ENCODE measurements around the gene CHST12. TPM values are rescaled to one million over a fixed set of nuclear protein-coding genes. Genes with fewer than 3 reads are reported as not detected.

Gene CHST12
- total RNA-seq, 1 experiment from 2014 or later = 0.82 TPM

DNA sequence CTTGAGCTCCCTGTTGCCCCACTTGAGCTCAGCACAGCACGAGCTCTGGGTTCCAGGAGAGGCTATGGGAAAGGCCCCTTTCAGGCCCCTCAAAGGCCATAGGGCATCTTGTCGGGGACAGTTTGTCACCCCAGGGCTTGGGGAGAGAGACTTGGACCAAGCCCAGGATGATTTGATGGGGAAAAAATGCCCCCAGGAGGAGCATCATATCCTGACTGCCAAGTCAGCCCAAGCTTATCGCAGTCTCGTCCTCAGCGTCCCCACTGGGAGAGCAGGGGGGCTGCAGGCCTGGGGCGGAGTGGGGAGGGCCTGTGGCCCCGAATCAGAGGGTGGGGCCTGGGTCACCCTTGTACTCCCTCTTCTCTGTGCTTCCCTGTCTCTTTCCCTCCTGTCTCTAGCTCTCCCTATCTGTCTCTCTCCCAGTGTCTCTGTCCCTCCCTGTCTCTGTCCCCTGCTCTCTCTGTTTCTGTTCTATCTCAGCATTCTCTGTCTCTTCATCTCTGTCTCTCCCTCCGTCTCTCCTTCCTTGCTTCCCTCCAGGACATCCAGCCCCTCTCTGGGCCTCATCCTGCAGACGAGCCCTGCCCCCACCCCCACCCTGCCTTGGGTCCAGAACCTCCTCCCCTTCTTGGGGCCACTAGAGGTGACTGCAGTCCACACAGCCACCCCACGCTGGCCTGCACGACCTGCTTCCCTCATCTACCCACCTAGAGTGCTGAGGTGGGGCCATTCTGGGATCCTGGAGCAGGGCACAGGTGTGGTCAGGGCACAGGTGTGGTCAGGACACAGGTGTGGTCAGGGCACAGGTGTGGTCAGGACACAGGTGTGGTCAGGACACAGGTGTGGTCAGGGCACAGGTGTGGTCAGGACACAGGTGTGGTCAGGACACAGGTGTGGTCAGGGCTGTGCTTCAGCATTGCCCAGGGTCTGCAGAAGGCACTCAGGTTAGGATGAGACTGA, 90.1 kb downstream of the CHST12 start:
- H3K27me3 ChIP-seq (ENCODE audit: low read length) = no peaks in the 10 kb centered on the region
- H3K4me2 ChIP-seq (ENCODE audit: low read depth, low read length, poor library complexity, severe bottlenecking) = no peak overlapping the region
- no peak overlapping the region for H3K4me3 ChIP-seq (ENCODE audit: low read length)
- H3K9ac ChIP-seq (ENCODE audit: low read length) = no peak overlapping the region
- H3K36me3 ChIP-seq (ENCODE audit: insufficient read depth, low read length) = no peaks in the 10 kb centered on the region
- H4K20me1 ChIP-seq (ENCODE audit: insufficient read depth, low read depth, low read length) = no peaks in the 10 kb centered on the region
- H3K79me2 ChIP-seq (ENCODE audit: low read length) = no peaks in the 10 kb centered on the region
- no peaks in the 10 kb centered on the region for H3K9me3 ChIP-seq (ENCODE audit: low read length)
- DNase-seq = no peak
- H3K4me1 ChIP-seq (ENCODE audit: low read length) = no peaks in the 10 kb centered on the region
- H3K27ac ChIP-seq (ENCODE audit: low read length) = no peak overlapping the region
- H2AFZ ChIP-seq (ENCODE audit: low read length) = no peak overlapping the region
- no peaks in the 10 kb centered on the region for H3K9me2 ChIP-seq (replicated peaks; ENCODE audit: insufficient read depth, low read length)

DNA sequence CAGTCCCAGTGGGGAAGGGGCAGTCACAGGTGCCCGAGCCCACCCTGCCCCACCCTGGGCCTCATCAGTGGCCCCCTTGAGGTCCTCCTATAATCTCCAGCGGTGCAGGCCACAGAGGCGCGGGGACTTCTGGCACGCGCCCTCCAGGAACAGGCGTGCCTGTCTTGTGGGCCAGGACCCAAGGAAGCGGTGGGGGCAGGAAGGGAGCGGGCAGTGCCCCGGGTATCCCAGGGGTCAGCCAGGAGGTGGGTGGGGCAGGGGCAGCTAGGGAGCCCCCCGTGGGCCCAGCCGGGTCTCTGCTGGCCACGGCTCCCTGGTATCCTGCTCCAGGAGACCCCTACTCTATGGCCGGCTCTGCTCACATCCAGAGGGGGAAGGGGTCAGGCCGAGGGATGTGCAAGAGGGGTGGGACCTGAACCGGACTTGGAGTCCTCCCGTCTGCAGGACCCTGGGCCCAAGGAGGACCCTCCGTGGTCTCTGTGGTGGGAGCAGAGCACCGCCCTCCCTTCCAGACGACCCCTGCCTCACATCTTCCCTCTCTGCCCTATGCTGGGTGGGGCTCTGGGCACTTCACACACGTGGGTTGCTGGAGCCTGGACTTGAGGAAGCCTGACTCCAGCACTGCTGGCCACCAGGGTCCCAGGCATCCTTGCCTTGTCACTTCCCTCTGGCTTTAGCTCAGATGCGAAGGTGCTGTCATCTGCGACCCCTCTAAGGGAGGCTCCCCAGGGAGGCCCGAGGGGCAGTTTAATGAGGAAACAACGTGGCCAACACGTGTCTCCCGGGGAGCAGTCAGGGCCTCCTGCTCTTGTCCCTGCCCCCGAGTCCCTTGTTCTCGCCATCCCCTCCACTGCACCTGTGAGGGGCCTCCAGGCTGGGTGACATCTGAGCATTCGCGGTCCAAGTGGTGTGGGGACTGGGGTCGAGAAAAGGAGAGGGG, 91.0 kb downstream of the CHST12 start:
- Histone ChIP-seq H3K9ac (ENCODE audit: low read length) (no peak overlapping the region), H3K4me1 (ENCODE audit: low read length) (no peaks in the 10 kb centered on the region), H3K9me3 (ENCODE audit: low read length) (no peaks in the 10 kb centered on the region), H3K4me2 (ENCODE audit: low read depth, low read length, poor library complexity, severe bottlenecking) (no peak overlapping the region), H3K27ac (ENCODE audit: low read length) (no peak overlapping the region), H2AFZ (ENCODE audit: low read length) (no peak overlapping the region), H3K9me2 (replicated peaks; ENCODE audit: insufficient read depth, low read length) (no peaks in the 10 kb centered on the region), H3K79me2 (ENCODE audit: low read length) (no peaks in the 10 kb centered on the region), H3K4me3 (ENCODE audit: low read length) (no peak overlapping the region), H3K27me3 (ENCODE audit: low read length) (no peaks in the 10 kb centered on the region), H3K36me3 (ENCODE audit: insufficient read depth, low read length) (no peaks in the 10 kb centered on the region), H4K20me1 (ENCODE audit: insufficient read depth, low read depth, low read length) (no peaks in the 10 kb centered on the region)
- DNase-seq = no peak

DNA sequence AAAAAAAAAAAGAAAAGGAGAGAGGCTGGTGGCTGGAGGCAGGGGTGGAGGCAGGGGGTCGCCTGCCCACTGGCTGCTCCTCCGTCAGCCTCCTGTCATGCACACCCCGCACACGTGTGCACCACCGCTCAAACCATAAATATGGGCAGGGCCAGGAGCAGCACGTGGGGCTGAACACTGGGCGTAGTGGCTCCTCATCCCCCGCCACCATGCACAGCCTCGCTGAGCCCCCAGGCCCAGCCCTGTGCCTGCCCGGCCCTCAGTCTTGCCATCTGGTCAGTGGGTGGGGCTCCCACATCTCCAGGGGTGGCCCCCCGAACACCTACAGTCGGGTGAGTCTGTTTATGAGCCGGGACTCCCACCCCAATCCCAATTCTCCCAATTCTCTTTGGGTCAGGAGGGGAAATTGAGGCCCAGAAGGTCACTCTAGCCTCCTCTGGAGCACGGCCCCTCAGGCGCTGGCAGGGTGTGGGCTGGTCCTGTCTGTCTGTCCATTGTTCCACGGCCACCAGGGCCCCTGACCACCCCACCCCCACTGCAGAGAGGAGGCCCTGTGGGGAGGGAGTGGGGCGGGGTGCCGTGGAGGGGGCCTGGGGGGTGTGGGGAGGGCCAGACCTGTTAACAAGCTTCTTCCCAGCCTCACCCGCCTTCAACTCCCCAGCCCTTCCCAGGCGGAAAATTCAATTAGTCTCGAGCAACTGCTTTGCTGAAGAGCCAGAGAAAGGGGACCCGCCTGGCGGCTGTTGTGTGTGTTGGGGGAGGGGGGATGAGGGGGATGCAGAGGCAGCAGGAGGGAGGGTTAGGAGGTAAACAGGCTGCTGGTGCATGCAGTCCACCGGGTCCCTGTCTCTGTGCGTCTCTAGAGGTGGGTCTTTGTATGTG, 92.2 kb downstream of the CHST12 start:
- Histone ChIP-seq H4K20me1 (ENCODE audit: insufficient read depth, low read depth, low read length) (no peaks in the 10 kb centered on the region), H3K27ac (ENCODE audit: low read length) (no peak overlapping the region), H3K27me3 (ENCODE audit: low read length) (no peaks in the 10 kb centered on the region), H3K9me2 (replicated peaks; ENCODE audit: insufficient read depth, low read length) (no peaks in the 10 kb centered on the region), H3K4me2 (ENCODE audit: low read depth, low read length, poor library complexity, severe bottlenecking) (no peak overlapping the region), H3K4me1 (ENCODE audit: low read length) (no peaks in the 10 kb centered on the region), H3K4me3 (ENCODE audit: low read length) (no peak overlapping the region), H3K9ac (ENCODE audit: low read length) (no peak overlapping the region), H3K36me3 (ENCODE audit: insufficient read depth, low read length) (no peaks in the 10 kb centered on the region), H3K79me2 (ENCODE audit: low read length) (no peaks in the 10 kb centered on the region), H2AFZ (ENCODE audit: low read length) (no peak overlapping the region), H3K9me3 (ENCODE audit: low read length) (no peaks in the 10 kb centered on the region)
- no peak for DNase-seq

DNA sequence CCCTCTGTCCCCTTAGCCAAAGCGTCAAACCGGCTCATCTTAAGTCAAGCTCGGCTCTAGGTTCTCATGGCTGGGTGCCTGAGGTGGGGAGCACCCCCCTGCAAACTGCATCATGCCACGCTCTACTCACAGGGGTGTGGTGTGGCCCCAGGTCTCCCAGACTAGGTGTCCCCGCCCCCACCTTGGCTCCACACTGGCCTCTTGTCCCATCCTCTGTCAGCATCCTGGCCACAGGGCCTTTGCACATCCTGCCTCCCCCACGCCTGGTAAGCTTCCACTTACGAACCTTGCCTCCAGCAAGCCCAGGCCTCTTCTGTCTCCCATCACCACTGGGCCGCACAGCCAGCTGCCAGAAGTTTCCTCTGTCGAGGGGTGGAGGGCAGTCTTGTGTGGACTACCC, 93.0 kb downstream of the CHST12 start:
- Histone ChIP-seq H3K4me3 (ENCODE audit: low read length) (no peak overlapping the region), H3K36me3 (ENCODE audit: insufficient read depth, low read length) (no peaks in the 10 kb centered on the region), H2AFZ (ENCODE audit: low read length) (no peak overlapping the region), H3K9me2 (replicated peaks; ENCODE audit: insufficient read depth, low read length) (no peaks in the 10 kb centered on the region), H3K27me3 (ENCODE audit: low read length) (no peaks in the 10 kb centered on the region), H3K27ac (ENCODE audit: low read length) (no peak overlapping the region), H3K4me2 (ENCODE audit: low read depth, low read length, poor library complexity, severe bottlenecking) (no peak overlapping the region), H3K4me1 (ENCODE audit: low read length) (no peaks in the 10 kb centered on the region), H3K9me3 (ENCODE audit: low read length) (no peaks in the 10 kb centered on the region), H4K20me1 (ENCODE audit: insufficient read depth, low read depth, low read length) (no peaks in the 10 kb centered on the region), H3K9ac (ENCODE audit: low read length) (no peak overlapping the region), H3K79me2 (ENCODE audit: low read length) (no peaks in the 10 kb centered on the region)
- DNase-seq = no peak

DNA sequence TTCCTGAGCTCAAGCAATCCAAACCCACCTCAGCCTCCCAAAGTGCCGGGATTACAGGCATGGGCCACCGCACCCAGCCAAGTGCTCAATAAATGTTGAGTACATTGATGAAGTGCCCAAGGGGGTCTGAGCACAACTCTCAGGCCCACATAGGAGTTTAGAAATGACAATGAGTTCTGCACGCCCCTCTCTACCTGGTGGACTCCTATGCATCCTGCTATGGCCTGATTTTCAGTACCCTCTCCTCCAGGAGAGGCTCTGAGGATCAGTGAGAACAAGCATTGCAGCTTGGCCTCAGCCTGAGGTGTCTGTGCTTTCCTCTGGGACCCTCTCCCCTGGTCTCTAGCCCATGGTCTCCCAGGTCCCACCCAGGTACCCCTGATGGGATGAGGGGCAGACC, 93.7 kb downstream of the CHST12 start:
- H3K27ac ChIP-seq (ENCODE audit: low read length) = no peak overlapping the region
- DNase-seq = no peak
- H4K20me1 ChIP-seq (ENCODE audit: insufficient read depth, low read depth, low read length) = no peaks in the 10 kb centered on the region
- no peak overlapping the region for H2AFZ ChIP-seq (ENCODE audit: low read length)
- H3K9ac ChIP-seq (ENCODE audit: low read length) = no peak overlapping the region
- no peaks in the 10 kb centered on the region for H3K27me3 ChIP-seq (ENCODE audit: low read length)
- no peaks in the 10 kb centered on the region for H3K36me3 ChIP-seq (ENCODE audit: insufficient read depth, low read length)
- no peak overlapping the region for H3K4me2 ChIP-seq (ENCODE audit: low read depth, low read length, poor library complexity, severe bottlenecking)
- H3K9me3 ChIP-seq (ENCODE audit: low read length) = no peaks in the 10 kb centered on the region
- H3K9me2 ChIP-seq (replicated peaks; ENCODE audit: insufficient read depth, low read length) = no peaks in the 10 kb centered on the region
- no peaks in the 10 kb centered on the region for H3K4me1 ChIP-seq (ENCODE audit: low read length)
- H3K4me3 ChIP-seq (ENCODE audit: low read length) = no peak overlapping the region
- no peaks in the 10 kb centered on the region for H3K79me2 ChIP-seq (ENCODE audit: low read length)

GRCh38 chr7:2497500-2498336, 94.3 kb downstream of the CHST12 start:
- Histone ChIP-seq H3K9me2 (replicated peaks; ENCODE audit: insufficient read depth, low read length) (no peaks in the 10 kb centered on the region), H3K36me3 (ENCODE audit: insufficient read depth, low read length) (no peaks in the 10 kb centered on the region), H3K4me1 (ENCODE audit: low read length) (no peaks in the 10 kb centered on the region), H3K27ac (ENCODE audit: low read length) (no peak overlapping the region), H3K9ac (ENCODE audit: low read length) (no peak overlapping the region), H3K4me3 (ENCODE audit: low read length) (no peak overlapping the region), H2AFZ (ENCODE audit: low read length) (no peak overlapping the region), H3K27me3 (ENCODE audit: low read length) (no peaks in the 10 kb centered on the region), H3K4me2 (ENCODE audit: low read depth, low read length, poor library complexity, severe bottlenecking) (no peak overlapping the region), H4K20me1 (ENCODE audit: insufficient read depth, low read depth, low read length) (no peaks in the 10 kb centered on the region), H3K9me3 (ENCODE audit: low read length) (no peaks in the 10 kb centered on the region), H3K79me2 (ENCODE audit: low read length) (no peaks in the 10 kb centered on the region)
- DNase-seq = no peak

Data from Karpas-422 (cell line).